ENCODE results near the gene ITGA11.

Gene ITGA11, protein sequence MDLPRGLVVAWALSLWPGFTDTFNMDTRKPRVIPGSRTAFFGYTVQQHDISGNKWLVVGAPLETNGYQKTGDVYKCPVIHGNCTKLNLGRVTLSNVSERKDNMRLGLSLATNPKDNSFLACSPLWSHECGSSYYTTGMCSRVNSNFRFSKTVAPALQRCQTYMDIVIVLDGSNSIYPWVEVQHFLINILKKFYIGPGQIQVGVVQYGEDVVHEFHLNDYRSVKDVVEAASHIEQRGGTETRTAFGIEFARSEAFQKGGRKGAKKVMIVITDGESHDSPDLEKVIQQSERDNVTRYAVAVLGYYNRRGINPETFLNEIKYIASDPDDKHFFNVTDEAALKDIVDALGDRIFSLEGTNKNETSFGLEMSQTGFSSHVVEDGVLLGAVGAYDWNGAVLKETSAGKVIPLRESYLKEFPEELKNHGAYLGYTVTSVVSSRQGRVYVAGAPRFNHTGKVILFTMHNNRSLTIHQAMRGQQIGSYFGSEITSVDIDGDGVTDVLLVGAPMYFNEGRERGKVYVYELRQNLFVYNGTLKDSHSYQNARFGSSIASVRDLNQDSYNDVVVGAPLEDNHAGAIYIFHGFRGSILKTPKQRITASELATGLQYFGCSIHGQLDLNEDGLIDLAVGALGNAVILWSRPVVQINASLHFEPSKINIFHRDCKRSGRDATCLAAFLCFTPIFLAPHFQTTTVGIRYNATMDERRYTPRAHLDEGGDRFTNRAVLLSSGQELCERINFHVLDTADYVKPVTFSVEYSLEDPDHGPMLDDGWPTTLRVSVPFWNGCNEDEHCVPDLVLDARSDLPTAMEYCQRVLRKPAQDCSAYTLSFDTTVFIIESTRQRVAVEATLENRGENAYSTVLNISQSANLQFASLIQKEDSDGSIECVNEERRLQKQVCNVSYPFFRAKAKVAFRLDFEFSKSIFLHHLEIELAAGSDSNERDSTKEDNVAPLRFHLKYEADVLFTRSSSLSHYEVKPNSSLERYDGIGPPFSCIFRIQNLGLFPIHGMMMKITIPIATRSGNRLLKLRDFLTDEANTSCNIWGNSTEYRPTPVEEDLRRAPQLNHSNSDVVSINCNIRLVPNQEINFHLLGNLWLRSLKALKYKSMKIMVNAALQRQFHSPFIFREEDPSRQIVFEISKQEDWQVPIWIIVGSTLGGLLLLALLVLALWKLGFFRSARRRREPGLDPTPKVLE

DNA sequence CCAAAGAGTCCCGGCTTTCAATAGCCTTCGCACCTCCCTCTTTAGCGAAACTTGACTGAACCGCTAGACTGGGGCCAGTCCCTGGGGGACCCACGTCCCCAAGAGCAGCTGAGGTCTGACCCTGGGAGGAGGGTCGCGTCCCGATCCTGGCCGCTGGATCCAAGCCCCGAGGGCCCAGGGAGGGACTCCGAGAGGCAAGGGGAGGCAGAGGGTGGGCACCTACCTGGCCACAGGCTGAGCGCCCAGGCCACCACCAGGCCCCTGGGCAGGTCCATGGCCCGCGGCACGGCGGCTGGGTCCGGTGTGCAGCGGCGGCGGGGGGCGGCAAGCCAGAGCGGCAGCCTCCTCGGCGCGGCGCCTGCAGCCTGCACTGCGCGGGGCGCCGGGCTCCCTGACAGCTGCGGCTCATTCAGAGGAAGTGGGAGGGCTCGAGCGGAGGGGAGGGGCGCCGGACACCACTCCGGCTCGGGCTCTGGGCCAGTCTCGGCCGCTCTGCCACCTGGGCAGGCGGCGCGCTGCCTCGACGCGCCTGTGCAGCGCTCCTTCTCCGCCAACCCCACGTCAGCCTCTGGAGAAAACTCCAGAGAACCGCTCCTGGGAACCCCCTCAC, at the start of gene ITGA11:
ITGA11 (minus strand) TSS at position 372 of the 610 bp plus-strand sequence; CDS start at position 275, 97 bp downstream.
- peak; percentile 21 to 83 (median 80) for DNase-seq

DNA sequence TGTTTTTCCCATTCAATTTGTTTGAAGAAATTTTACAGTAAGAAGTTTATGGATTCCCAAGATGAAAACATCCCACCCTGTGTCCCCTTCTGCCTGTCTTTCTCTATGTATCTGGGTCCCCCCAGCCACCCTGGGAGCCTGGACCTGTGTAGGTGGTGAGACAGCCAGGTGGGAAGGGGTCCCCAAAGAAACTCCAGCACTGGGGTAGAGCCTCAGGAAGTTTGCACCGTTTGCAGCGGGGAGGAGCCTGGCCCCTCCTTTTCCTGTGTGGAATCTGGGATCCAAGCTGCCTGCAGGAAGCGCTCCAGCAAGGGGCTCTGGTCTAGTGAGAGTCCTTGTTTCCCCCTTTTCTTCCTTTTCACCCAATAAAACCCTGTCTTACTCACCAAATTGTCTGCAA, 49.4 kb upstream of the ITGA11 start:
- no peak for DNase-seq

DNA sequence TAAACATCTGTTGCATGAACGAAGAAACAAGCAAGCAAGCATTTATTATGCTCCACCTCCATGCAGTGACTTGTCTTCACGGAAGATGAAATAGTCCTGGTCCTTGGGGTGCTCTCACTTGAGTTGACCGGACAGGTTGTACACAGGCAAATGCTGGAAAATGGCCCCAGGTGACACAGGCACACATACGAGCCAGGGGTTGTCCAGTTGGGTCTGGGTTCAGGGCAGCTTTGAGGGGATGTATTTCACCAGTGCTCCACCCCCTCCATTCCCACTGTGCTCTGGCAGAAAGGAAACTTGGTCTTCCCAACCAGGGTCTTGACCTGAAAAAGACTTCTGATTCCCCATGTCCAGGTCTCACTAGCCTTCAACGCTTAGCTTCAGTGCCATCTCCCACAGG, 48.3 kb upstream of the ITGA11 start:
- DNase-seq: no peak

DNA sequence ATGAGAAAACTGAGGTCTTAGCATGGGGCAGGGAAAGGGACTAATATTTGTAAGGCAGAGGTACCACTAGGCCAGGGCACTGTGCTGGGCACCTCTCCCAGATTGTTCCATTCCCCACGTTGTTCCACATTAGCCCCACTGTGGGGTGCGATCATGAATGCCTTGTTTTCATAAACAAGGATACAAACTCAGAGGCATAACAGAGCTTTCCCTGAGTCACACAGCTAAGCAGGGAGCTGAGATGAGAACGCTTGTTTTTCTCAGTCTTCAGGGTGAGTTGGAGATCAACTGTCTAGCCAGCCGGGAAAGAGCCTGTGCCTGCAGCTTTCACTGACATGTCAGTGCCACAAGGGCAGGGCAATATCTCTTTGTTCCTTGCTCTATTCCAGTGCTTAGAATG, 47.9 kb upstream of the ITGA11 start:
- DNase-seq: no peak

DNA sequence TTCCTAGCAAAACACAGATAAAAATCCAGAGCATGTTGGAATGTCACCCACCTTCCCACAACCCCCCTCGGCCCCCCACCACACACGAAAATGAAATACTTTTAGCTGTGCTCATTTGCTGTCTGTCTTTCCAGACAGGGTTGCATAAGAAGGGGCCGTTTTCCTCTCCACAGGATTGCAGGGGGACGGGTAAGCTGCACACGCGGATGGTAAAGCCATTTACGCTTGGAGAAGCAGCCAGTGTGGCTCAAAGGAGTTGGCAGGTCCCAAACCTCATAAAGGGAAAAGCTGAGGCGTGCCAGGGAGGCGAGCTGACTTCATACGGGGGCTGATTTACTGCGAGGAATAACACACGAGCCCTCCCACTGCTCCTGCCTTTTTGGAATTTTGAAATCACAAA, 47.4 kb upstream of the ITGA11 start:
- DNase-seq: no peak

DNA sequence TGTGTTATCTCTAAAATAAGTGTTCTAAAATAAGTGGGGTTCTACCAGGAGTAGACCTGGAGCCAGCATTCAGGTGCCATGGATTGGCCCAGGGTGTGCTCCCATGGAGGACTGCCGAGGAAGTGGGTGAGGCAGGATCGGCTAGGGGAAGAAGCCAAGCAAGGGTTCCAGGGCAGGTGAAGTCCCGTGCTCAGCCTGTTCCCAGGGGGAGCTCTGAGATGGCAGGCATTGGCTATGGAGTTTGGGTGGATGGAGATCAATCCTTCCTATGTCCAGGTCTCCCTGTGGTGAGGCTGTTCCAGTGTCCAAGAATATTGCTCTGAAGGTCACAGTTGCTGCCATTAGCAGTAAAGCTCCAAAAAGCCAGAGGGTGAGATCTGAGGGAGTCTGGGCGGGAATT, 46.9 kb upstream of the ITGA11 start:
- no peak for DNase-seq

DNA sequence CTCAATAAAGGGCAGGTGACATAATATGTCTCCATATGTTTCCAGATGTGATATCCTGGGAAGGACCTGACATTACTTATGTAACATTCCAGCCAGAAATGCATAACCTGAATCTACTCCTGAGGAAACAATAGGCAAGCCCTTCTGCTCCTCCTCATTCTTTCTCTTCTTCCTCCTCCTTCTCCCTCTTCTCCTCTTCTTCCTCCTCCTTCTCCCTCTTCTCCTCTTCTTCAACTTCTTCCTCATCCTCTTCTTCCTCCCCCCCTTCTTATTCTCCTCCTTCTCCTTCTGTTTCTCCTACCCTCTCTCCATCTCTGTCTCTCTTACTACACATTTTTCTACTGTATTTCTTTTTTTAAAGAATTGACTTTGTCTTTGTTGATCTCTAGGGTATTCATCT, 43.5 kb upstream of the ITGA11 start:
- DNase-seq: no peak

DNA sequence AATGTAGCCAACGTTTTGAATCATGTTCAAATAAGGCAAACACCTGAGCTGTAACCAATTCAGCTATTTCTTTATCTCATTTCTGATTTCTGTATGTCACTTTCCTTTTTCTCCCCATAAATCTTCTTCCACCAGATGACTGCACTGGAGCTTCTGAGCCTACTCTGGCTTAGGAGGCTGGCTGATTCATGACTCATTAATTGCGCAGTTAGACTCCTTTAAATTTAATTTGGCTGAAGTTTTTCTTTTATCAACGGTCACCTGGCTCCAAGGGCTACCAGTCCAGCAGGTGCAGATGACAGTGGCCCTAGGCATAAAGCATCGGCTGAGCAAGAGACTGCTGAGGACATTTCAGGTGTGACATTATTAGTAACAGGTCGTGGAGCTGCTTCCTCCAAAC, 39.6 kb upstream of the ITGA11 start:
- peak in 2 of 3 experiments; percentile 43 to 85 for DNase-seq

DNA sequence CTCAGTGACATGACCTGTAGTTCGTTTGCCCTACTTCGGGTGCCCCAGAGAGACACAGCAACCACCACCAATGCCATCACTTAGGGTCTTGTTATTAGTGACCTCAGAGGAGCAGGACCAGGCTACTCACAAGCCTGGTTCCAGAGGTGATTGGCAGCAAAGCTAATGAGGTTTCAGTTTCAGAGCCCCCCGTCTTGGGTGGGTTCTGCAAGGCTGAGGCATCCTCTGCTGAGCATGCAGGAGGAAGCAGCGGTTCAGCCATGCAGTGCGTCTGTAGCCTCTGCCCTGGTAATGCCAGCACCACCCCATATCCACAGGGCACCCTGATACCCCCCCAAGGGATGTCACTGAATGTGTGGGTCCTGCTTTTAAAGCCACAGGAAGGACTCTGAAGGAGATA, 39.0 kb upstream of the ITGA11 start:
- DNase-seq: no peak

DNA sequence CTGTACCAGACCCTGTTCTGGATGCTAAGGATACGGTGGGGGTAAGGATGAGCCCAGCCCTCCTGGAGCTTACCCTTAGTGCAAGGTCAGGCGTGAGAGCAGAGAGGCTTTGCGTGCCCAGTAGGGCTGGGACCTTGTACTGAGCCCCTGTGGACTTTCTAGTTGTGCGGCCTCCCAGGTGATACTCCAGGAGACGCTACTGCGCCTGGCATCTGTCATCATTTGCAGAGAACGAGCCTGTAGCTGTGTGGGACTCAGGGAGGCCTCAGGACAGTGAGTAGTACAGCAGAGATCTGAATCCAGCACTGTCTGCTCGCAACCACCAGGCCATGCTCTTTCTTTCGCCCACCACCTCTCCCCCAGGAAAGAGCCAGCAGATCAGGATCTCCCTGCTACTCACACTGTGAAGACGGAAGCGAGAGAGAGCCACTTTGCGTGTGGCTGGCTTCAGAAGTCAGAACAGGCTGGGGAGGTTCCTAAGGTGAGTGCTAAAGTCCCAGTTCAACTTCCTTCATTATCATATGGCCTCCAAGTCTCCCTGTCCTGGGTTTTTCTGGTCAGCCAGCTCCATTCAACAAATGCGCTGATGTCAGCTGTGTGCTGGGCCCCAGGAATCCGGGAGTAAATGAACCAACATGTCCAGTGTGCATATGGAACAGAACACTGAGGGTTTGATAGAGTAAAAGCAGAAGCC, 38.2 kb upstream of the ITGA11 start:
- DNase-seq: no peak

DNA sequence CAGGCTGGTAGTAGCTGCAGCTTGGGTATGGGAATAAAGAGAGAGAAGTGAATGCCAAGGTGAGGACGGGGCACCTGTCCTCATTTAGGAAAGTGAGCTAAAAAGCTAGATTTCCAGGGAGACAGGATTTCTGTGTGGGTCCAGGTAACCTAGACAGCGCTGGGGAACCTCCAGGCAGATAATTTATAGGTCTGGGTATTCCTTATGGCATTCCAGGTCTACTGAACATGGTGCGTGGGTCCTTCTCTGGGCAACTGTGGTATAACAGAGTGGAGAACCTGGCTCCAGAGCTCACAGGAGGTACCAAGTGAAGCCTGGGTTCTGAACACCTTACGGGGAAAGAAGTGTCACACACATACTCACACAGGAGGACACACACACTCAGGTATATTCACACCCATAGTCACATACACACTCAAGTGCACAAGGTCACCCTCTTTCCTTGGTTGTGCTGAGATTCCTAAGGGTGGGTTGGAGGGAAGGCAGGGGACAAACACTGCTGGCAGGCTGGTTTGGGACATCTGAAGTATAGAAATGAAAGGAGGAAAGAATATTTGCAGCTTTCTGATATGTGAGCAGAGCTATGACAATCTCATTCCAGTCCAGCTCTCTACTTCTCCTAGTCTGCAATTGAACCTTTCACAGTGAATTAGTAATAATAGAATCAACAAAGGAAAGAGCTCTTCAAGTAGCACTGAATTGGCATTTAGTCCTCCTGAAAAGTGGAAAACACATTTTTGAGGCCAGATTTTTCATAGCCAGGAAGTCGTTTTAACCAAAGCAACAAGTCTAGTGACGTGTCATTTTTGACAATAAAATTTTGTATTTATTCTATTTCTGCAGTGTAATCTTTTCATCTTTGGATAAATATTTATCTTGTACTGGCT, 37.4 kb upstream of the ITGA11 start:
- no peak for DNase-seq

DNA sequence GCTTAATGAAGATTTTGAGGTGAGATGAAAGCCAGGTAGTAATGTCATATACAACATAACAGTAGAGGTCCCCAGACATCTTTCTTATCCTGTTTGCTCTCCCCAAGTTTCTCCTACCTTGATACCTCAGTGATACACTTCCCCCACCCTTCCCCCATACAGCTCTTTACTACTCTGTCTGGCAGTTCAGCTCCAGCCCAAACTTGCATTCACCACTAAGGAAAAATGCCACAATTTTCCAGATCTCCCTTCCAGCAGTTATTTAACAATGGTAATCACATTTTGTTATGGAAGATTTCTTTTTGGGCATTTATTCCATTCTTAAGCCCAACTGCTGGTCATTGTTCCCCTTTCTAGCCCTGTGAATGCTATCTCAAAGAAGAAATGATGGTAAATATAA, 34.9 kb upstream of the ITGA11 start:
- DNase-seq: no peak

DNA sequence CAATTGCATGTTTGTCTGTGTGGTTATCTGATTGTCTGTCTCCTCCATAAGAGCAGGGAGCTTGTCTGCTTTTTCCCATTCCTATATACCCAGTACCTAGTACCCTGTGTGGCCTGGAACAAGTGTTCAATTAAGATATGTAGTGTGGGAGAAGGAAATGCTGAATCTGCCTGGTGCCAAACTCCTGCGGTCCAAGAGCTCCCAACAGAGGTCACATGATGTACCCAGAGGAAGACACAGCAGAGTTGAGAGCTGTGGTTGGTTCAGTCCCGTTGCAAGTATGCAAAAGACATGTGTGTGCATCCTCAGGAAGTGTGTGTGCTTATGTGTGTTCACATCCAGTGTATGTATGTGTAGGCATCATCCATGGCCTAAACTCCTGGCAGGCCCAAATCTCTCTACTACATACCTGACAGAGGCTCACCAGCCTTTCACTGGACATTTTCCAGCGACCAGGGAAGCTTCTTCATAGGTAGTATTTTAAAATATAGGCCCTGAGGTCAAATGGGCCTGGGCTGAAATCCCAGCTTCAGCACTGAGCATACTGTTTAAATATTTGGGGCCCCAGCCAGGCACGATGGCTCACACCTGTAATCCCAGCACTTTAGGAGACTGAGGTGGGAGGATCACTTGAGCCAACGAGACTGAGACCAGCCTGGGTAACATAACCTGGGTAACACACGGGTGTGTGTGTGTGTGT, 34.0 kb upstream of the ITGA11 start:
- DNase-seq: no peak

DNA sequence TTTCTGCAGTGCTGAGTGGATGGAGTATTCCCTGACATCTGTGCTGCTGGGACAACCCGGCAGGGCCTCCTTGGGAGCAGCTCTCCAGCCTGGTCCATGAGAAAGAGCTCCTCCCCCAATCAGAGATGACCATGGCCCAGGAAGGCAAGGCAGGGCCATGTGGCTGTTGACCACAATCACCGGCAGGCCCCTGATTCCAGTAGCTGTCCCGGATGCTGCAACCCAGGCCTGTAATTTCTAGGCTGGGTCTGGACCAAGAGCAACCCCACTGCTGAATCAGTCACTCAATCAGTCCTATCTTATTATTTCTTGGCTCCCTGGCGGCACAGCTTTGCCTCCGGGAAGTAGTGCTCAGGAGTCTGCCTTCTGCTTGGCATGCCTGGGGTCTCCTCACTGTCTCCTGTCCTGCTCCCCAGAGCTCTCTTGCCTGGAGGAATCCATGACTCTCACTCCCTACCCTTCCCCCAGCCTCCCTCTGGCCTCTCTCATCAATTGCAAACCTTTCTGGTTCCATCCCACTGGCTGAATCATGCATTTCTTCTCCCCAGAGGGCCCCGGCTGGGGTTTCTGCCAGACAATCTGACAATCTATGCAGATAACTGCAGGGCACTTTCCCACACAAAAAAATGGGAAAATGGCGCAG, 32.6 kb upstream of the ITGA11 start:
- no peak for DNase-seq

DNA sequence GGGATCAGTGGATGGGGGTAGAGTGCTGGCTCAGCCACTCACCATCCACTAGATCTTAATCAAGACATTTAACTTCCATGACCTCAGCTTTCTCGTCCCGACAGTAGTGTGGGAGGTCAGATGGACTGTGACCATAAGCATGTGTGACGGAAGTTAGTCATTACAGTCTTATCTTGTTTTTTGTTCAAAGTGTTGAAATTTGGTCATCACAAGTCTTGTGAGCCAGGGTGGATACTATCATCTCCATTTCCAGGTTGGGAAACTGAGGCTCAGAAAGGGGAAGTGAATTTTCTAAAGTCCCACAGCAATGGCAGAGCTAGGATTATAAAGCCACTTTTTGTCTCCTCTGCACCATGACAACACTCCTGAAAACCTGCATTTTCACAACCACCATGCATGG, 32.0 kb upstream of the ITGA11 start:
- no peak for DNase-seq

DNA sequence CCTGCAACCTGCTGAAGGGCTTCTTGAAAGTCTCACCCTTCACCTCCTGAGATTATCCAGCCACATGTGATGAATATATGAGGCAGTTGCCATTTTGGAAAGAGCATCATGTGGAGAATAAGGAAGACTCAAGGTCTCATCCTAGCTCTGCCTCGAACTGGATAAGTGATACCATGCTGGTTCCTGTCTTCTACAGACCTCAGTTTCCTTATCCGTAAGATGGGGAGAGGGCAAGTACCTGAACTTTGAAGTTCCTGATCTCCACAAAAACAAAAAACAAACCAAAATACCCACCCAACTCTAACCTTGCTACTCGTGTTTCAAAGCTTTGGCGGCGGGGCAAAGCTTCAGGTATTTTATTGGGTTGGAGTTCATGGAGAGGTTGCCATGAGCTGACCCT, 31.5 kb upstream of the ITGA11 start:
- DNase-seq: no peak

DNA sequence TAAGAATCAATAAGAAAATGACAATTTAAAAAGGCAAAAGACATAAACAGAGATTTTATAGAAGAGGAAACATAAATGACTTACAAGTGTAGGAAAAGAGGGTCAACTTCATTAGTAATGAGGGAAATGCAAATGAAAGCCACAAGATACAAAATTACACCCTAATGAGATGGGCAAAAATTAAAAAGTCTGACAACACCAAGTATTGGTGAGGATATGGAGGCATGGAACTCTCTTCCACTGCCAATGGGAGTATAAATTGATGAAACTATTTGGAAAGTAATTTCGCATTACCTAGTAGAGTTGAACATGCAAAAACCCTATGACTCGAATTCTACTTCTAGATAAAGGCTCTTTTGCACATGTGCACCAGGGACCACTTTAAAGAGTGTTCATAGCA, 28.2 kb upstream of the ITGA11 start:
- no peak for DNase-seq

DNA sequence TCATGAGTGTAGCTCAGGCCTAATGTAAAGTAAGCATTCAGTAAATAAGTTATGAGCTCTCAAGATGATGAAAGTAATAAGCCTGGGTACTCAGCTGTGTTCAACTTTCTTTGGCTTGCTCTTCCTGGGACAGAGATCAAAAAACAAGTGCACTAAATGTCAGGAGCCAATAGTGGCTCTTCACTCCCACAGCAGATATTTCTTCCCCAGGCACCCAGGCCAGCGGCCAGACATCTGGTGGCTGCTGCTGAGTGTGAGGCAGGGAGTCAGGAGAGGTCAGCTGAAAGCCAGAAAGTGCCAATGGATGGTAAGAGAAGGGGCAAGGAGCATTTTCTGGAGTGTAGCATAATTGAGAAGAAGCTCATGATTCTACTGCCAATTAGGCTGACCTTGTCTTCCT, 18.2 kb upstream of the ITGA11 start:
- no peak for DNase-seq

DNA sequence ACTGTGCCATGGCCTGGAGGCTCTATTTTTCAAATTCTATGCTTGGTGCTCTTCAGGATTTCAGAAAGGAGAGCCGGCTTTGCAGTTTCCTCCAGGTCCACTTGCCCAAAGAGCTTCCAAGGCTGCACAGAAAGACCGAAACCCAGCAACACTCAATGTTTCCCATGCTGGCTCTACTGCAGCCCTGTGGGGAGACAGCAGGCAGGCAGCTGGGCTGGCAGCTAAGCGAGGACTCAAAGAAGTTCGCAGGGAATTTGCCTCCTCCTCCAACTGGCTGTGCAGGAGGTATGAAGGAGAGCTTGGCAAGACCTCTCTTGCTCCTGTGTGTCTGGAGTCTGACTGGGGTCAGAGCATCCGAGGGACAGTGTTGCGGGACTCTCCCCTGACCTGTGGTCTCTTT, 17.4 kb upstream of the ITGA11 start:
- no peak for DNase-seq

Measured in NCI-H1417 (cell line).